HG03103 (cell line): ENCODE data around the gene GTF3C4.

Experiments used
- ATAC-seq: cut with Tn5 transposase; IDR thresholded peaks from one replicate; pipeline ENCODE4 v1.9.1; 2021; ENCODE audit warnings: low read depth; ENCODE audit not compliant: unreplicated experiment

GTF3C4 gene

GRCh38 chr9:132670457-132671391 lies at the start of gene GTF3C4:
Gene GTF3C4 (plus strand): TSS chr9:132670464. CDS start chr9:132670599, 135 bp downstream.
- peak; percentile 35 for ATAC-seq

- ATAC-seq, result no peak
Measured at GRCh38 chr9:132622159-132622558, 48.1 kb upstream of the GTF3C4 start.

- ATAC-seq, result no peak
Measured at GRCh38 chr9:132626285-132626684, 44.0 kb upstream of the GTF3C4 start.

- ATAC-seq, result no peak
Measured at GRCh38 chr9:132627106-132627505, 43.2 kb upstream of the GTF3C4 start.

GRCh38 chr9:132627594-132627993 lies 42.7 kb upstream of the GTF3C4 start:
- no peak for ATAC-seq

- no peak for ATAC-seq
Measured at GRCh38 chr9:132628746-132629145, 41.5 kb upstream of the GTF3C4 start.

- ATAC-seq, result no peak
Measured at GRCh38 chr9:132630116-132630515, 40.1 kb upstream of the GTF3C4 start.

- ATAC-seq, result no peak
Measured at GRCh38 chr9:132630811-132631210, 39.5 kb upstream of the GTF3C4 start.

- ATAC-seq, result no peak
Measured at GRCh38 chr9:132631280-132631679, 39.0 kb upstream of the GTF3C4 start.

- no peak for ATAC-seq
Measured at GRCh38 chr9:132631685-132632084, 38.6 kb upstream of the GTF3C4 start.

GRCh38 chr9:132632413-132633129 lies 37.7 kb upstream of the GTF3C4 start:
- no peak for ATAC-seq

GRCh38 chr9:132634327-132634726 lies 35.9 kb upstream of the GTF3C4 start:
- ATAC-seq, result no peak

- ATAC-seq, result no peak
Measured at GRCh38 chr9:132637351-132637750, 32.9 kb upstream of the GTF3C4 start.

- no peak for ATAC-seq
Measured at GRCh38 chr9:132637801-132638200, 32.5 kb upstream of the GTF3C4 start.

- no peak for ATAC-seq
Measured at GRCh38 chr9:132638240-132638639, 32.0 kb upstream of the GTF3C4 start.

- no peak for ATAC-seq
Measured at GRCh38 chr9:132639322-132639721, 30.9 kb upstream of the GTF3C4 start.

- ATAC-seq, result no peak
Measured at GRCh38 chr9:132641216-132641615, 29.0 kb upstream of the GTF3C4 start.

GRCh38 chr9:132644251-132644650 lies 26.0 kb upstream of the GTF3C4 start:
- ATAC-seq, result no peak

GRCh38 chr9:132645306-132645705 lies 25.0 kb upstream of the GTF3C4 start:
- no peak for ATAC-seq

GRCh38 chr9:132645711-132646110 lies 24.6 kb upstream of the GTF3C4 start:
- ATAC-seq, result no peak

GRCh38 chr9:132646726-132647125 lies 23.5 kb upstream of the GTF3C4 start:
- no peak for ATAC-seq

GRCh38 chr9:132647355-132647754 lies 22.9 kb upstream of the GTF3C4 start:
- ATAC-seq, result no peak
